HG02973 (cell line): ENCODE data around the gene CCNI.
A peak's percentile ranks its signal among the peaks of the same experiment; 100 is the strongest.

Experiments used
- ATAC-seq: cut with Tn5 transposase; IDR thresholded peaks from one replicate; pipeline ENCODE4 v1.9.1; 2021; ENCODE audit warnings: moderate library complexity; ENCODE audit not compliant: unreplicated experiment

CCNI gene

DNA sequence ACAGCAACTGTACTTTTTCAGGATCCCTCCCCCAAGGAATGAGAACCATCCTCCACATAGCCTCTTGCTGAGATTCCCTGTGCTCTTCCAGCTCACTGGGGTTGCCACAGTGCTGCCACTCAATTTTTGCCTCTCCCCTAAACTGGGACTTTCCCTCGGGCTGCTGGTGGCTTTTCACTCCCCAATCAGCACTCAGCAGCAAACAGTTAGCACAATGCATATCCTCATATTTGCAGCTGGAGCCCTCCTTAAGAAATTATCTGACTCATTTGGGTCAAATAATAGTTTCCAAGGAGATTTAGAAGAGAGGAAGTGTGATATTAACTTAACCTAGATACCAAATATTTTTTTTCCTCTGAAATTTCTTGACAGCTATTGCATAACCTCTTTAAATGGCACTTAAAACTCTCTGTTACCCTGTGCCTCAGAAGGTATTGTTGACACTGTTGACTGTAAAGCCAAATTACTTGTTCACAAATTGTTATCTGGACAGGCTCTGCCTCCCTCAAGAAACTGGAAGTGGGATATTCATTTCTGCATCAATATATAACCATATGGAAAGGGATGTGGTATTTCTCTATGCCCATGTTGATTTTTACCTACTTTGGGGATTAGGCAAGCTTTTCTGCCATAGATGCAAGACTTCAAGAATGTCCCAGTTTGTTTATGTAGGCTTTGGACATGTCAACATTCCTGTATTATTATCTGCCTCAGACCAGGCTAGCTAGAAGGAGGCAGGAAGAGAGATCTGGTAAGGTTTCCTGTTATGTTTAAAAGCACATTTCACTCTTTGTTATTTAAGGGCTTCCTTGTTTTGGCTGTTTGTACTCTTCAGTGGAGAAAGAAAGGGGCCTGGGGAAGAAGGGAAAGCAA is 68.2 kb downstream of the CCNI start:
- ATAC-seq, result peak; percentile 80

GRCh38 chr4:77006753-77007353 is 68.9 kb downstream of the CCNI start:
- no peak for ATAC-seq

- ATAC-seq, result no peak
These were observed 72.4 kb downstream of the CCNI start for GRCh38 chr4:77003400-77003799.

DNA sequence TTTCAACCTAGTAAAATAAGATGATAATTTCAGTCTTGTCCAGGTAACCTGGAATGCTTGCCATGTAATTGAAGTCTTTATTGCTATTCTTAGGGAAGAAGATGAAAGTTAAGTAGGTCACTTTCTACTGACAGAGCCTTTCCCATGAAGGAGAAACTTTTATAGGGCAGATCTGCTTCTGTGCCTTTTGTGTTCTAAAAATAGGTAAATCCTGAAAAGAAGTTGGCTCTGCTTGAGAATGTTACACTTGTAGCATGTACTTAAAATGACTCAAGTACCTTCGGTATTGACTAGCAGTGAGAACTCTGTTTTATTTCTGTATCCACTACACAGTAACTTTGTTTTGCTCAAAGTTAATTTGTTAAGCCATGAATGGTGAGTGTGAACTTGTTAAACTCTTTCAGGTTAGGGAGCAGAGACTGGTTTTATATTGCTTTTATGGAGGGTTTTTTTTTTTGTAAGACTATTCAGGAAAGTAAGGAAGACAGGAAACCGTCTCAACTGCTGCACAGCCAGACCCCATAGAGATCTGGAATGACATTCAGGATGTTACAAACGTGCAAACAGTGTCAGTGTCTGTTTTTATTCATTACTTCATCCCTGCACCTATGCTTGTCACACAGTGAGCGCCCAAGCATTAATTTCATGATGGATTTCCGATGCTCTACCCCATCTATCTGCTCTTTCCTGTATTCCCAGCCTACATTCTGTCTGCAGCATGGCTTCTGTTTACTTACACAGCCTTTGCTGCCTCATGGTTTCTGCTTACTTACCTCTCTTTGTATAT is 73.3 kb downstream of the CCNI start:
- ATAC-seq, result no peak

- no peak for ATAC-seq
These were observed 73.9 kb downstream of the CCNI start for GRCh38 chr4:77001907-77002306.

GRCh38 chr4:76998251-76998901 is 77.4 kb downstream of the CCNI start:
- ATAC-seq, result no peak

GRCh38 chr4:76997532-76997931 is 78.3 kb downstream of the CCNI start:
- no peak for ATAC-seq
